GM21825 (cell line): ENCODE measurements around the gene S100Z.
"Not testable (repeated sequence)": the region's sequence is repeated elsewhere in the genome, so short reads cannot be mapped to it uniquely, and the experiment has no call there.

Experiments used
- ATAC-seq: cut with Tn5 transposase; IDR thresholded peaks from one replicate; pipeline ENCODE4 v1.9.1; 2021; ENCODE audit warnings: mild to moderate bottlenecking, moderate library complexity; ENCODE audit not compliant: unreplicated experiment

Gene S100Z

DNA sequence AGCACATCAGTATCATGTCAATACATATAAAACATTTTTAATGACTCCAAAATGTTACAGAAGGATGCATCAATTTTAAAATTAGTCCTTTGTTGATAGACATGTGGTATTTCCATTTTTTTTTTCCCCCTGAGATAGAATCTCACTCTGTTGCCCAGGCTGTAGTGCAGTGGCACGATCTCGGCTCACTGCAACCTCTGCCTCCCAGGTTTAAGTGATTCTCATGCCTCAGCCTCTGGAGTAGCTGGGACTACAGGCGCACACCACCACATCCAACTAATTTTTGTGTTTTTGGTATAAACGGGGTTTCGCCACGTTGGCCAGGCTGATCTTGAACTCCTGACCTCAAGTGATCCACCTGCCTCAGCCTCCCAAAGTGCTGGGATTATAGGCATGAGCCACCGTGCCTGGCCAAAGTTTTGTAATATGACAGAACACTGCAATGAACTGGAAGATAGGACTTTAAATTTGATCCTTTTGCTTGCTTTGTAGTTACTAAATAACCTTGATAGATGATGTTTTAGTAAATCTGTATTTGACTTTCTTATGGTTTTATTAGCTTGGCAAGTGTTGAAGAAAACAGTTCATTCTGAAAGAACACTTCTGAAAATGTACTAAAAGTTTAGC, 27.6 kb upstream of the S100Z start:
- ATAC-seq: not testable (repeated sequence)

DNA sequence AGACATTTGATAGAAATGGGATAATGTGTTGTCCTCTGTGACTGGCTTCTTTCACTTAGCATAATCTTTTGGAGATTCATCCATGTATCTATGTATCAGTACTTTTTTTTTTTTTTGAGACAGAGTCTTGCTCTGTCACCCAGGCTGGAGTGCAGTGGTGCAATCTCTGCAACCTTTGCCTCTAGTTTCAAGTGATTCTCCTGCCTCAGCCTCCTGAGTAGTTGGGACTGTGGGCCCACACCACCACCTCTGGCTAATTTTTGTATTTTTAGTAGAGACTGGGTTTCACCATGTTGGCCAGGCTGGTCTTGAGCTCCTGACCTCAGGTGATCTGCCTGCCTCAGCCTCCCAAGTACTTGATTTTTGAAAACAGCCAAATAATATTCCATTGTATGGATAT, 23.4 kb upstream of the S100Z start:
- ATAC-seq: not testable (repeated sequence)

- ATAC-seq: no peak
Measured at GRCh38 chr5:76831110-76831452, 18.7 kb upstream of the S100Z start.

DNA sequence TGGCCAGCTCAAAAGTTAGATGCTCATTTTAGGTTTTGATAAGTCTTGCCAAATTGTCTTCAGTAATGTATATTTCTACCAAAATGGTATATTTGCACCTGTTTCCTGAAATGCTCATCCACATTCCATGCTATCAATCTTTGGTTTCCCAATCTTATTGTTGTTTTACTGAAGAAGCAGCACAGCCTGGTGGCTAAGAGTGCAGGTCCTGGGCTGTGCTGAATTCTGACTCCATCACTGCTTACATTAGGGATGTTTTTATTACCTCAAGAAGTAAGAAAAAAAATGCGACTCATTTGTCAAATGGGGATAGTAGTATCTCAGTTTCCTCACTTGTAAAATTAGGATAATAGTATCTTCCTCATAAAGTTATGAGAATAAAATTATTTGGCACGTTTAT, 13.6 kb upstream of the S100Z start:
- ATAC-seq: no peak

- no peak for ATAC-seq
Measured at GRCh38 chr5:76836585-76836984, 13.2 kb upstream of the S100Z start.

DNA sequence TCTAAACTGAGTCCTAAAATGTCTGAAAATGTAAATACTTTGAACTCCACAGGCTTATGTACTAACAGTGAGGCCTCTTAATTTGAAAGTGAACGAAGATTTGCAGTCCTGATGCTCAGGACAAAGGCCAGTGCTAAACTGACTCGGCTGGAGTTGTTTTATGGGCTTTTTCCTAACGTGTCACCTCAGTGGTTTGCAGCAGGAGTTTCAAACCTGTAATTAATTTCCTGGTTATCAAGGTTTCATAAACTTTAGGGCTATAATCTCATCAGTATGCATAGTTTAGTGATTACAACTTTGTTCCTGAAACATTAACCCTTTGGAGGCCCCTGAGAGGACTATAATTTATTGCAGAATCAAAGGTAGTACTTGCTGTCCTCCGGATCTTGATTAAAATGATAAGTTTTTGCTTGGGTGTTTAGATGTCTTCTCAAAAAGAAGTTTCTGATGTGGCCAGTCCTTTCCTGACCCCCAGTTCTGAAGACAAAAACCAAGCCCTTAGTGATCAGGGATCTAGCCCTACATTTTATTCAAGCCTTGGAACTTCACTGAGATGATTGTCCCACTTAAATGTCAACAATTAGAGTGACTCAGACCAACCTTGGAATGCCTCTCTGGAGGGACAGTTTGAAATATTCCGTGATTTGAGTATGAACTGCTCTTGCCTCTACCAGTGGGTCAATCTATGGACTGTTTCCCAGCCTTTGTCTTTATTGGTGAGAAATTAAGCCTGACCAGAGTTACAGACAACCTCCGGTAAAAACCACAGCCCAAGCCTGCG, 11.1 kb upstream of the S100Z start:
- ATAC-seq: no peak

DNA sequence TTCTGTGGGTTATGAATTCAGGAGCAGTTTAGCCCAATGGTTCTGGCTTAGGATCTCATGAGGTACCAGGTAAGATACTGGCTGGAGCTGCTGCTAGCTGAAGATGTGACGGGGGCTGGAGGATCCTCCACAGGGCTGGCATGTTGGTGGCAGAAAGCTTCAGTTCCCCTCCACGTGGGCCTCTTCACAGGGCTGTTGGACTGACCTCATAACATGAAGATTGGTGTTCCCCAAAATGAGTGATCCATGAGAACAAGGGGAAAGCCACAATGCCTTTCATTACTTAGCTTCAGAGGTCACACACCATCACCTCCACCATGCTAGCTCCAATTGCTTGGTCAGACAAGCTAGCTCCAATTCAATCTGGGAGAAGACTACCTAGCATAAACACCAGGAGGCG, 8.5 kb upstream of the S100Z start:
- no peak for ATAC-seq

DNA sequence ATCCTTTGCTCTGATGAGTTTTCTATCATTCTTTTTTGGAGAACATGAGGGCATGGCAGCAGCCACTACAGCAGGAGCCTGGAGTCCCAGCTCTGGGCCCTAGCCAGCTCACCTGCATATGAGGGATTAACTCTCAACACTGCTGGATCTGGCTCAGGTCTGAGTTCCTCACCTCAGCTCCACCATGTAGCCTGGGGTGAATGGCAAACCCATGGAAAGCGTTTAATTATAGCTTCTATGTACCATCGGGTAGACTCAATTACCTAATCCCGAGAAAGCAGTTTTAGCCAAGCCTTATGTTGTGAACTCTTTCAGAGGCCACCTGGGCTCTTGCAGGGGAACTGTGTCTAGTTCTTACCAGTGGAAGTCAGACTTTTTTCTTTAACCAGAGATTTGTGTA, 3.9 kb upstream of the S100Z start:
- ATAC-seq: no peak

DNA sequence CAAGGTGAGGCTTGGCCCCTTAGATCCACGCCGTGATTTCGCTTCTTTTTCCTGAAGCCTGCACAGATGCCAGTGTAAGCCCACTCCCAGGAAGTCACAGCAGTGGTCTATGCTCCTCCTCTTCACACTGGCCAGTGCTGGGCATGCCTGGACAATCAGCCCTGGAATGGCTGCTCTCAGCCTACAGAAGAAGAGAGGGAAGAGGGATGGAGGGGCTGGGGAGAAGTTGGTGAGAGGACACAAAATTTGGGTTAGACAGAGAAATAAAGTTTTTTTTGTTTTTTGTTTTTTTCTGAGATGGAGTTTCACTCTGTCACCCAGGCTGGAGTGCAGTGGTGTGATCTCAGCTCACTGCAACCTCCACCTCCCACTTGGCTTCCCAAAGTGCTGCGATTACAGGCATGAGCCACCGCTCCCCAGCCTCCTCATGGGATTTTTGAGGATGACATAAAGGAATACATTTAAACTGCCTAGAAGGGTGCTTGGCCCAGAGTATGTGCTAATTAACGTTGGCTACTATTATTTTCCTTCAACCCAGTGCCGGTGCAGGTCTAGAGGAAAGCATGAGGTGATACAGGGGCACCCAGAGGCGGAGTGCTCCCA, 830 bp downstream of the S100Z start:
- ATAC-seq: no peak

- ATAC-seq: no peak
Measured at GRCh38 chr5:76851728-76852369, 2.0 kb downstream of the S100Z start.

DNA sequence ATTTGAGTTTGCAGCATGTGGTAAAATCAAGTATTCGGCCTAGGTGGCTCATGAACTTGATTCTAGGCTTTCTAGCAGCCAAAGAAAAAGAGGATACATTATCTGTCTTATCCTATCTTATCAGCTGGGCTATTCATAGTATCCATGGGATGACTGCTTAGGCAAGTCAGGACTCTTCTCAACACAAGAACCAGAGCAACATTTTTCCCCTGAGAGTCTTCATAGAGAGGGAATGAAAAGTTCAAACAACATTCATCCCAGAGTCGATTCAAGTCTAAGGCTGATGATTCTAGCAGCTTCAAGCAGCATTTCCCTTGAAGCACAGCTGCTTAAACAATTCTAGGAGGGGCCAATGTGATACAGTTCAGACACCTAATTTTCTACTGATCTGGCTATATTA, 3.0 kb downstream of the S100Z start:
- no peak for ATAC-seq

- ATAC-seq: not testable (repeated sequence)
Measured at GRCh38 chr5:76853741-76854140, 3.9 kb downstream of the S100Z start.

DNA sequence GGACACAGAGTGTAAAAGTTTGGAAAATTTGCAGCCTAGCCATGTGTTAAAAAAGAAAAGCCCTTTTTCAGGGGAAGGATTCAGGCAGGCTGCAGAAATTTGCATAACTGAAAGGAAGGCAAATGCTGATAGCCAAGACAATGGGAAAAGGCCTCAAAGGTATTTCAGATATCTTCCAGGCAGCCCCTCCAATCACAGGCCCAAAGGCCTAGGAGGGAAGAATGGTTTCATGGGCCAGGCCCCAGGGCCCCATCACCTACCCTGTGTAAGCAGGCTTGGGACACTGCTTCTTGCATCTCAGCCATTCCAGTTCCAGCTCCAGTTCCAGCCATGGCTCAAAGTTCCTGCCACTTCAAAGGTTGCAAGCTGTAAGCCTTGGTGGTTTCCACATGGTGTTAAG, 4.8 kb downstream of the S100Z start:
- ATAC-seq: no peak

- ATAC-seq: not testable (repeated sequence)
Measured at GRCh38 chr5:76855501-76855900, 5.7 kb downstream of the S100Z start.

- no peak for ATAC-seq
Measured at GRCh38 chr5:76855961-76856360, 6.1 kb downstream of the S100Z start.

DNA sequence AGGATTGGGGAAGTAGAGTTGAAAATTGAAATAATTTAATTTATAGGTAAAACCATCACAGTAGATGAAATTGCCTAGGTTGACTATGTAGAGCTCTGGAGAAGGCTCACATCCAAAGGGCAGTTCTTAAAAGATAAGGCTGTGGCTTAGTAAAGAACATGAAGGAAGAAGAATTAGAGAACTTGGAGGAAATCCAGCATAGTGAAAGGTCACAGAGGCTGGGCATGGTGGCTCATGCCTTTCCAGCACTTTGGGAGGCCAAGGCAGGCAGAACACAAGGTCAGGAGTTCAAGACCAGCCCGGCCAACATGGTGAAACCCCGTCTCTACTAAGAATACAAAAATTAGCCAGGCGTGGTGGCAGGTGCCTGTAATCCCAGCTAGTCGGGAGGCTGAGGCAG, 7.0 kb downstream of the S100Z start:
- not testable (repeated sequence) for ATAC-seq

DNA sequence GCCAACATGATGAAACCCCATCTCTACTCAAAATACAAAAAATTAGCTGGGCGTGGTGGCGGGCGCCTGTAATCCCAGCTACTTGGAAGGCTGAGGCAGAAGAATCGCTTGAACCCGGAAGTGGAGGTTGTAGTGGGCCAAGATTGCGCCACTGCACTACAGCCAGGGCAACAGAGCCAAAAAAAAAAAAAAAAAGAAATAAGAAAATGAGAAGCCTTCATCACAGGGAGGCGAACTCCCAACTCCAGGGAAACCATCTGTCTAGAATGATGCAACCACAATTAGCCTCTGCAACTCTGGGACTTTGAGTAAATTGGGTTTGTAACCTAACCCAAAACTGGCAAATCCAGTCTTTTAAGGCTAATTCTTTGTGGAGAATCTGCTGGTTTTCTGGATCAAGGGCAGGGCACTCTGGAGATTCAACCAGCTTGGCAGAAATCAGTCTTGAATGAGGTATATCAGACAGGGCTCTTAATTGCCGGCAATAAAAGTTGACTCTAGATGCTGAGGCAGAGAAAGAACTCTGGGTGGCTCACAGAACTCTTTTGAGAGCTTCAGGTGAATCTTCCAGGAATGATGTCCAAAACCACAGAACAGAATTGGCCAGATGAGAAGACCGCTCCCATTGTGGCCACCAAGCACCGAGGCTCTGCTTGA, 9.9 kb downstream of the S100Z start:
- no peak for ATAC-seq

DNA sequence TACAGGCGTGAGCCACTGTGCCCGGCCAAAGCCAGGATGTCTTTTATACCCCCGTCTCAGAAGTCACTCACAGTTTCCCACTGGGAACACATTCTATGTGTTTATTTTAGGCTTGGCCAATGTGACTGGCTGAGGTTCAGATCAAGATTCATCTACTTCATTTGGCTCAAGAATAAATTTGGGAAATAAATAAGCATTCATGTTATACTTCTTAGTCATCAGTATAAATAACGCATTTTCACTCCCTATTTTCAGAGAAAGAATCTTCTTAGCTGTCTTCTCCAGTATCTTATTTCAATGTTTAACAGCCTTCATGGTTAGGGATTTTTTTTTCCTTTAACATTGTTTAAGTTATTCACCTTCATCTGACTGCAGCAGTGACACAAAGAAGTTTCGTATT, 11.8 kb downstream of the S100Z start:
- ATAC-seq: no peak

- no peak for ATAC-seq
Measured at GRCh38 chr5:76863001-76863400, 13.2 kb downstream of the S100Z start.

- no peak for ATAC-seq
Measured at GRCh38 chr5:76866503-76866902, 16.7 kb downstream of the S100Z start.

GRCh38 chr5:76867038-76867437, 17.2 kb downstream of the S100Z start:
- no peak for ATAC-seq
